Fibroblast of lung (primary cell): ENCODE measurements around the gene HOXD4. TPM values are rescaled to one million over a fixed set of nuclear protein-coding genes. Genes with fewer than 3 reads are reported as not detected.

Experiments used
- DNase-seq, 2 donors: peaks; one replicate each; pipeline versions ENCODE4 v3.0.0 to v3.0.0-alpha.2; 2010; ENCODE audit warnings: low read depth in 2 of 2
- H2AFZ ChIP-seq: 2 replicates; pipeline ENCODE4 v1.5.1; 2012; ENCODE audit warnings: low read length, control low read depth, inconsistent platforms
- H3K27ac ChIP-seq: 2 replicates; pipeline ENCODE4 v1.5.1; 2011; ENCODE audit warnings: low read length, control low read depth; ENCODE audit not compliant: insufficient read depth
- H3K27me3 ChIP-seq: 2 replicates; pipeline ENCODE4 v1.5.1; 2011; ENCODE audit warnings: mild to moderate bottlenecking, low read length; ENCODE audit not compliant: control insufficient read depth, insufficient read depth
- H3K36me3 ChIP-seq: 2 replicates; pipeline ENCODE4 v1.5.1; 2011; ENCODE audit warnings: low read length; ENCODE audit not compliant: control insufficient read depth, insufficient read depth
- H3K4me1 ChIP-seq: 2 replicates; pipeline ENCODE4 v1.5.1; 2011; ENCODE audit warnings: low read length; ENCODE audit not compliant: control insufficient read depth, insufficient read depth; ENCODE audit errors: extremely low read depth
- H3K4me2 ChIP-seq: 2 replicates; pipeline ENCODE4 v1.5.1; 2011; ENCODE audit warnings: low read length, control low read depth; ENCODE audit not compliant: insufficient read depth; ENCODE audit errors: extremely low read depth
- H3K4me3 ChIP-seq, 4 experiments: fragments of 200-600 bp in 1 of 4; sonication (generic) in 1 of 4; replicated peaks in 1 of 4; 2 replicates each; pipeline ENCODE4 v1.5.1; 2011 to 2016; ENCODE audit warnings: low read length in 4 of 4, low read depth in 3 of 4, mild to moderate bottlenecking in 3 of 4, control low read depth in 2 of 4, inconsistent platforms in 1 of 4, mixed read lengths in 1 of 4; ENCODE audit not compliant: insufficient read depth in 1 of 4; ENCODE audit errors: control extremely low read depth in 1 of 4
- H3K79me2 ChIP-seq: 2 replicates; pipeline ENCODE4 v1.5.1; 2012; ENCODE audit warnings: mild to moderate bottlenecking, low read length, inconsistent platforms; ENCODE audit not compliant: control insufficient read depth, insufficient read depth
- H3K9ac ChIP-seq: 2 replicates; pipeline ENCODE4 v1.5.1; 2011; ENCODE audit warnings: mild to moderate bottlenecking, low read length, control low read depth; ENCODE audit not compliant: insufficient read depth
- H3K9me3 ChIP-seq: 2 replicates; pipeline ENCODE4 v1.5.1; 2012; ENCODE audit warnings: low read depth, low read length; ENCODE audit not compliant: control insufficient read depth, insufficient read depth
- H4K20me1 ChIP-seq: 2 replicates; pipeline ENCODE4 v1.5.1; 2011; ENCODE audit warnings: low read length; ENCODE audit not compliant: control insufficient read depth, insufficient read depth; ENCODE audit errors: extremely low read depth
- EZH2 ChIP-seq: IDR thresholded peaks from 2 replicates; pipeline ENCODE4 v1.5.1; 2012; ENCODE audit warnings: low read length, control low read depth, mild to moderate bottlenecking; ENCODE audit errors: missing control alignments
- polyA plus RNA-seq, 2 donors: library from polyadenylated mRNA; depleted of rRNA in 1 of 2; stranded (reverse) in 1 of 2; unstranded in 1 of 2; fragments of >200 nt; gene quantifications; 2 replicates each; pipeline ENCODE4 v1.2.1, GENCODE V29; 2011 to 2012; ENCODE audit warnings: missing spikeins in 1 of 2
- total RNA-seq: library from RNA; depleted of rRNA; stranded (reverse); fragments of >200 nt; gene quantifications from 2 replicates; pipeline ENCODE4 v1.2.1, GENCODE V29; 2014
- TF ChIP-seq, protein P1 (sequence below), 2 donors: IDR thresholded peaks in 1 of 2; conservative IDR thresholded peaks in 1 of 2; 1 replicate in 1 of 2; 2 replicates in 1 of 2; pipeline ENCODE4 v1.5.1; 2011 to 2012; ENCODE audit warnings: low read length in 2 of 2, control low read depth in 1 of 2, inconsistent platforms in 1 of 2, low read depth in 1 of 2, mild to moderate bottlenecking in 1 of 2

Gene HOXD4
- total and polyA plus RNA-seq, 2 donors (not counting 1 experiment from before 2014, with no cell fraction given) = not detected

- H3K27me3 ChIP-seq = peaks cover 55% of the 10 kb centered on the region
- H3K27ac ChIP-seq = no peak overlapping the region
- peak in 1 of 2 donors; percentile 72 for DNase-seq
- H3K4me3 ChIP-seq = no peak overlapping the region
- no peaks in the 10 kb centered on the region for H3K9me3 ChIP-seq
- no peaks in the 10 kb centered on the region for H3K79me2 ChIP-seq
- no peak overlapping the region for H3K4me2 ChIP-seq
- H3K4me1 ChIP-seq = no peaks in the 10 kb centered on the region
- H4K20me1 ChIP-seq = no peaks in the 10 kb centered on the region
- no peaks in the 10 kb centered on the region for H3K36me3 ChIP-seq
- H2AFZ ChIP-seq = no peak overlapping the region
- TF ChIP-seq, protein P1, sequence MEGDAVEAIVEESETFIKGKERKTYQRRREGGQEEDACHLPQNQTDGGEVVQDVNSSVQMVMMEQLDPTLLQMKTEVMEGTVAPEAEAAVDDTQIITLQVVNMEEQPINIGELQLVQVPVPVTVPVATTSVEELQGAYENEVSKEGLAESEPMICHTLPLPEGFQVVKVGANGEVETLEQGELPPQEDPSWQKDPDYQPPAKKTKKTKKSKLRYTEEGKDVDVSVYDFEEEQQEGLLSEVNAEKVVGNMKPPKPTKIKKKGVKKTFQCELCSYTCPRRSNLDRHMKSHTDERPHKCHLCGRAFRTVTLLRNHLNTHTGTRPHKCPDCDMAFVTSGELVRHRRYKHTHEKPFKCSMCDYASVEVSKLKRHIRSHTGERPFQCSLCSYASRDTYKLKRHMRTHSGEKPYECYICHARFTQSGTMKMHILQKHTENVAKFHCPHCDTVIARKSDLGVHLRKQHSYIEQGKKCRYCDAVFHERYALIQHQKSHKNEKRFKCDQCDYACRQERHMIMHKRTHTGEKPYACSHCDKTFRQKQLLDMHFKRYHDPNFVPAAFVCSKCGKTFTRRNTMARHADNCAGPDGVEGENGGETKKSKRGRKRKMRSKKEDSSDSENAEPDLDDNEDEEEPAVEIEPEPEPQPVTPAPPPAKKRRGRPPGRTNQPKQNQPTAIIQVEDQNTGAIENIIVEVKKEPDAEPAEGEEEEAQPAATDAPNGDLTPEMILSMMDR (conservative IDR thresholded peaks at IDR 0.05 in 1 of 2, IDR thresholded peaks at IDR 0.05 in 1 of 2; ENCODE audit: low read depth in 1 of 2, low read length in 2 of 2) = no peak
- peak; percentile 48 for TF ChIP-seq EZH2
- no peak overlapping the region for H3K9ac ChIP-seq
These were observed 22.4 kb downstream of the HOXD4 start for GRCh38 chr2:176173567-176174381.

- no peak overlapping the region for H2AFZ ChIP-seq
- H3K4me2 ChIP-seq = no peak overlapping the region
- DNase-seq = peak in 1 of 2 donors; percentile 74
These were observed 23.1 kb downstream of the HOXD4 start for GRCh38 chr2:176174382-176174823.

More at GRCh38 chr2:176174382-176174823, 23.1 kb downstream of the HOXD4 start:
- H3K27ac ChIP-seq = no peak overlapping the region
- no peaks in the 10 kb centered on the region for H3K4me1 ChIP-seq
- TF ChIP-seq, protein P1 (conservative IDR thresholded peaks at IDR 0.05 in 1 of 2, IDR thresholded peaks at IDR 0.05 in 1 of 2; ENCODE audit: low read depth in 1 of 2, low read length in 2 of 2) = no peak
- TF ChIP-seq EZH2 = no peak
- no peaks in the 10 kb centered on the region for H3K79me2 ChIP-seq
- H3K36me3 ChIP-seq = no peaks in the 10 kb centered on the region
- peaks cover 61% of the 10 kb centered on the region for H3K27me3 ChIP-seq
- no peak overlapping the region for H3K4me3 ChIP-seq
- no peak overlapping the region for H3K9ac ChIP-seq
- no peaks in the 10 kb centered on the region for H4K20me1 ChIP-seq
- no peaks in the 10 kb centered on the region for H3K9me3 ChIP-seq
